Psoas muscle (tissue), 8 donors: ENCODE data around the gene PRKAG2. TPM values are rescaled to one million over a fixed set of nuclear protein-coding genes. Genes with fewer than 3 reads are reported as not detected.

ENCODE experiments used
- ATAC-seq, 4 donors: fragments of 200-7000 bp; cut with Tn5 transposase; one replicate each; pipeline ENCODE4 v1.9.1; 2020; ENCODE audit warnings: moderate library complexity in 3 of 4, mild to moderate bottlenecking in 2 of 4
- DNase-seq, 2 donors: peaks; one replicate each; pipeline ENCODE4 v3.0.0-alpha.2; 2020
- H3K27ac ChIP-seq: fragments of 200-600 bp; one replicate; pipeline ENCODE4 v1.8.0; 2022
- H3K27me3 ChIP-seq, 3 donors: fragments of 200-600 bp in 1 of 3; one replicate each; pipeline versions ENCODE4 v1.6.1 to v1.8.0; 2013 to 2022; ENCODE audit warnings: low read length in 2 of 3, mild to moderate bottlenecking in 2 of 3, moderate library complexity in 1 of 3; ENCODE audit not compliant: insufficient read depth in 3 of 3
- H3K36me3 ChIP-seq, 2 donors: fragments of 200-600 bp in 1 of 2; one replicate each; pipeline versions ENCODE4 v1.6.1 to v1.8.0; 2013 to 2022; ENCODE audit warnings: low read depth in 1 of 2, mild to moderate bottlenecking in 1 of 2, moderate library complexity in 1 of 2; ENCODE audit not compliant: insufficient read depth in 1 of 2
- H3K4me1 ChIP-seq: fragments of 200-600 bp; one replicate; pipeline ENCODE4 v1.8.0; 2022
- H3K4me3 ChIP-seq: fragments of 200-600 bp; one replicate; pipeline ENCODE4 v1.8.0; 2022; ENCODE audit warnings: mild to moderate bottlenecking
- H3K9me3 ChIP-seq: fragments of 200-600 bp; one replicate; pipeline ENCODE4 v1.8.0; 2022
- CTCF ChIP-seq: fragments of 200-600 bp; IDR thresholded peaks from one replicate; pipeline ENCODE4 v1.8.0; 2022; ENCODE audit warnings: antibody characterized with exemption
- WGBS, 3 donors: extraction: QIAGEN DNeasy Blood & Tissue Kit; methylation state at CpG; one replicate each; pipeline versions ENCODE4 v1.1.6 to v1.1.7; 2013; 5-methylcytosine and 5-hydroxymethylcytosine counted together
- intact Hi-C, 2 donors: fragments of 100-400 bp; cut with DNase I; formaldehyde crosslinking; loops; one replicate each; pipeline versions ENCODE4 v1.11.0 to v1.14.2; 2022
- polyA plus RNA-seq, 3 donors: library from polyadenylated mRNA; stranded (reverse); fragments of 200-250 nt; gene quantifications; one replicate each; pipeline ENCODE4 v1.2.3, GENCODE V29; 2013
- total RNA-seq, 4 donors: library from RNA; stranded (reverse); fragmentation: NEBNext Ultra II Directional in 2 of 4; extraction: Animal tissue kit (Norgen Biotek cat#: 25700) in 2 of 4; gene quantifications; one replicate each; pipeline versions ENCODE4 v1.2.1 to v1.2.4, GENCODE V29; 2021 to 2023
- donor health status: healthy with polysubstance abuse.
- donor health status: DM: no; HTN: no; CAD: no; lungs with moderate emphysema.
- donor health status: Bipolar disorder and iron deficiency.
- donor health status: healthy.
- donor health status: DM: yes; HTN: yes; CAD: no.
- donor health status: DM: no; HTN: no; CAD: no.
- donor health status: DM: no; HTN: no; CAD: no.
- donor health status: DM: yes; HTN: yes; CAD: no.

Gene PRKAG2
- total and polyA plus RNA-seq, 7 donors = 9.3 to 143 (median 19.8) TPM

GRCh38 chr7:151518105-151518946 lies 358.6 kb downstream of the PRKAG2 start:
- no peaks in the 10 kb centered on the region for H3K9me3 ChIP-seq
- WGBS, 3 donors = 2 to 3% (median 2%) methylated on average over 36 of the region's 36 CpGs
- H3K4me1 ChIP-seq = peaks cover 35% of the 10 kb centered on the region
- peak overlapping the region; percentile 85 for H3K4me3 ChIP-seq
- DNase-seq = peak; percentile 64 to 85
- peak; percentile 29 to 58 (median 48) for ATAC-seq
- no peaks in the 10 kb centered on the region for H3K27me3 ChIP-seq
- H3K27ac ChIP-seq = peak overlapping the region; percentile 99
- intact Hi-C loops = no loop called here
- no peaks in the 10 kb centered on the region for H3K36me3 ChIP-seq
- peak; percentile 4 for TF ChIP-seq CTCF

- 59 to 75% (median 71%) methylated on average over 7 of the region's 7 CpGs for WGBS, 3 donors
- no peaks in the 10 kb centered on the region for H3K27me3 ChIP-seq
- H3K9me3 ChIP-seq = no peaks in the 10 kb centered on the region
- ATAC-seq = no peak
- H3K36me3 ChIP-seq = no peaks in the 10 kb centered on the region
- peak overlapping the region; percentile 99 for H3K27ac ChIP-seq
- peaks cover 42% of the 10 kb centered on the region for H3K4me1 ChIP-seq
- no peak for TF ChIP-seq CTCF
- peak overlapping the region; percentile 85 for H3K4me3 ChIP-seq
- intact Hi-C loops = no loop called here
- no peak for DNase-seq
These were observed 359.3 kb downstream of the PRKAG2 start for GRCh38 chr7:151517601-151518104.

GRCh38 chr7:151515276-151515565 lies 361.7 kb downstream of the PRKAG2 start:
- ATAC-seq (no peak), DNase-seq (no peak)
- intact Hi-C loops = no loop called here
- peaks cover 58% of the 10 kb centered on the region for H3K4me1 ChIP-seq
- H3K9me3 ChIP-seq = no peaks in the 10 kb centered on the region
- TF ChIP-seq CTCF = no peak
- H3K36me3 ChIP-seq = no peaks in the 10 kb centered on the region
- peak overlapping the region; percentile 39 for H3K27ac ChIP-seq
- H3K4me3 ChIP-seq = no peak overlapping the region
- no peaks in the 10 kb centered on the region for H3K27me3 ChIP-seq

- Histone ChIP-seq H3K9me3 (no peaks in the 10 kb centered on the region), H3K4me3 (no peak overlapping the region), H3K27me3 (no peaks in the 10 kb centered on the region), H3K4me1 (peaks cover 64% of the 10 kb centered on the region), H3K36me3 (no peaks in the 10 kb centered on the region), H3K27ac (peak overlapping the region; percentile 39)
- 90 to 91% (median 90%) methylated on average over 6 of the region's 6 CpGs for WGBS, 3 donors
- DNase-seq (no peak), ATAC-seq (no peak)
- intact Hi-C loops = loop anchor here in 1 of 2 donors (5.0 kb wide), 1 partner anchor 47 kb away; no protein-coding TSS in a partner anchor
- TF ChIP-seq CTCF = no peak
These were observed 362.2 kb downstream of the PRKAG2 start for GRCh38 chr7:151514461-151515275.
